CD4-positive, alpha-beta T cell treated with Interleukin-15 for 1 hour (primary cell): ENCODE measurements around the gene ATP8B1.

ENCODE experiments used
- DNase-seq: peaks from one replicate; pipeline ENCODE4 v3.0.0-alpha.2; 2020

The ATP8B1 gene

DNA sequence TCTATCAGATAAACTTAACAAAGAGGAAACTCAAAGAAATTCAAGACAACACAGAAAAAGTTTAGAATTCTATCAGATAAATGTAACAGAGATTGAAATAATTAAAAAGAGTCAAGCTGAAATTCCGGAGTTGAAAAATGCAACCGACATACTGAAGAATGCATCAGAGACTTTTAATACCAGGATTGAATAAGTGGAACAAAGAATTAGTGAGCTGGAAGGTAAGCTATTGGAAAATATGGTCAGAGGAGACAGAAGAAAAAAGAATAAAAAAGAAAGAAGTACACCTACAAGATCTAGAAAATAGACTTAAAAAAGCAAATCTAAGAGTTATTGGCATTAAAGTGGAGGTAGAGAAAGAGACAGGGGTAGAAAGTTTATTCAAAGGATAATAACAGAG, 88.0 kb downstream of the ATP8B1 start:
- DNase-seq, result no peak

DNA sequence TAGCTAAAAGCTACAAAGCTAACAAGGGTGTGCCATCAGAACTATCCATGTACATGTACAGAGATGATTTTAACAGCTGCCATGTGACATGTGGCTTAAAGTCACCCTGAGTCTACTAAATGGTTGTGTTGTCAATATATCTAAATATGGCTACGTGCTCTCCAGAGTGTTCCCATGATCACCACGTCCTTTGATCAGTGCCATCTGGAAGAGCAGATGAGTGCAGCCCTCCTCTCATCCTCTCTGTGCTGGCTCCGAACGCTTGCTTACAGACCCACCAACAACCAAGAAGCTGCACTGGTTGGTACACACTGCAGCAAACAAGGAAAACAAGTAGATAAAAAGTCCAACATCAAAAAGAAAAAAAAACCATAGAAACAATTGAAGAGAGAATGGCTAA, 92.9 kb downstream of the ATP8B1 start:
- no peak for DNase-seq

DNA sequence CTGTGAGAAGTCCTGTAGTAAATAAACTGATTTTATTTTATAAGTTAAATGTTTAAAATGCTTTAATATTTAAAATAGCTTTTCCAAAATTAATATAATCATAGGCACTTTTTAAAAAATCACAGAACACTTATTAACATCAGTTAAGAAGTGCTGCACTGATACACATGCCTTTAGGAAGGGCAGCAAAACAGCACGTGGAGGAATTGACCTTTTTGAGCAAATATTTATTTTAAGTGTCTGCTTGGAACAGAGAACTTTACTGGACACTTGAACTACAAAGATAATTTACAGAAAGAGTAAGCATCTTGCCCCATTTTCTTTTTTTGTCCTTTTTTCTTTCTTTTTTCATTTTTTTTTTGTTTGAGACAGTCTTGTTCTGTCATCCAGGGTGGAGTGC, 93.8 kb downstream of the ATP8B1 start:
- DNase-seq, result no peak

DNA sequence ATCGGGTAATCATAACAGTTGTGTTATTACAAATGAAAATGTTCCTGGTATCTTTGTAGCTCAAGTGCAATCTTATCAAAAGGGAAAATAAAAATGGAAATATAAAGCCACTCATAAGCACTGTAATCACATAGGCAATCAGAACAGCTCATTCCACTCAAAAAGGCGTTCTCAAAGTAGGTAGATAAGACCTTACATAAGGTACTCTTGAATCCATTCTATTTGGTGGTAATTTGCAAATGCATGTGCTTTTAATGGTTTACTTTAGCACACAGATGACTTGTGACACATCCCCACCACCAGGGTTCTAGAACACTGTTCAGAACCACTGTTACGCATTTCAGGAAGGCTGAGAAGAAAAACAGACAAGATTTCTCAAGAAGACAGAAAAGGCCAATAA, 94.8 kb downstream of the ATP8B1 start:
- no peak for DNase-seq

DNA sequence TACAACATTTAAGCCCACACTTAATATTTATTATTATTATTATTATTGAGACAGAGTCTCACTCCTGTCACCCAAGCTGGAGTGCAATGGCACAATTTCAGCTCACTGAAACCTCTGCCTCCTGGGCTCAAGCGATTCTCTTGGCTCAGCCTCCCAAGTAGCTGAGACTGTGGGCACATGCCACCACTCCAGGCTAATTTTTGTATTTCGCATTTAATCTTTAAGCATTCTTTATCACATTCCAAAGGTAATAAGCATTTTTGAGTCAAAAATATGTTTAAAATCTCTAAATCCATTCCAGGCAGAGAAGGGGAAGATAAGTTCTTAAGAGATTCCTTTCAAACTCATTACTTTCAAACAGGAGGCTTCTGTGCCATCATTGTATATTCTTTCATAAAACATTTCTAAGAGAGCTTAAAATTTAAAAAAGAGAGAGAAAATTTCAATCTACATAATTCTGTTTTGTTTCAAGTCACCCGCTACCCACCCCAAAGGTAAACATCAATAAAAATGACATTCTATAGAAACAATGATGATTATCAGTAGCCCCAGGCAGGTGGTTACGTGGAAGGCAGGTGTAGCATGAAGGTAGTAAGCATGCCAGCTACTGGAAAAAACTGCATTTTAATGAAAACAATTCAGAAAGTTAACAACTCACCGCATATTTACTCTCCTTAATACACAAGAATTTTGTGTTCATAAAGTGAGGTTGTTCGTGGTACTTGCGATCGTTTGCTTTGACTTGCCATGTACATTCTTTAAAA, 97.1 kb downstream of the ATP8B1 start:
- DNase-seq, result no peak

DNA sequence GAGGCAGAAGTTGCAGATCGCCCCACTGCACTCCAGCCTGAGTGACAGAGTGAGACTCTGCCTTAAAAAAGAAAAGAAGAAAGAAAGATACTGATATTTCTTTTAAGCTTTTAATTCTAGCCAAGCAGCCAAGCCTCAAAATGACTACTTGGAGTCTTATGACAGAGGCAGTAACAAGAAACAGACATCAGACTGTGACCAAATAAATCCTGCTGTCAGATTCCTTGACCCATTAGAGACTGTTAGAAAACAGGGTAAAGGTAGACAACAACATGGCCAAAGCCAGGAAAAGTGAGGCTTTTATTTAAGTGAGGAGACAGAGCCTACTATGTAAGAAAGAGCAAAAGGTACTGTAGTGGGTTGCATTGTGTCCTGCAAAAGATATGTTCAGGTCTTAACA, 98.1 kb downstream of the ATP8B1 start:
- no peak for DNase-seq

DNA sequence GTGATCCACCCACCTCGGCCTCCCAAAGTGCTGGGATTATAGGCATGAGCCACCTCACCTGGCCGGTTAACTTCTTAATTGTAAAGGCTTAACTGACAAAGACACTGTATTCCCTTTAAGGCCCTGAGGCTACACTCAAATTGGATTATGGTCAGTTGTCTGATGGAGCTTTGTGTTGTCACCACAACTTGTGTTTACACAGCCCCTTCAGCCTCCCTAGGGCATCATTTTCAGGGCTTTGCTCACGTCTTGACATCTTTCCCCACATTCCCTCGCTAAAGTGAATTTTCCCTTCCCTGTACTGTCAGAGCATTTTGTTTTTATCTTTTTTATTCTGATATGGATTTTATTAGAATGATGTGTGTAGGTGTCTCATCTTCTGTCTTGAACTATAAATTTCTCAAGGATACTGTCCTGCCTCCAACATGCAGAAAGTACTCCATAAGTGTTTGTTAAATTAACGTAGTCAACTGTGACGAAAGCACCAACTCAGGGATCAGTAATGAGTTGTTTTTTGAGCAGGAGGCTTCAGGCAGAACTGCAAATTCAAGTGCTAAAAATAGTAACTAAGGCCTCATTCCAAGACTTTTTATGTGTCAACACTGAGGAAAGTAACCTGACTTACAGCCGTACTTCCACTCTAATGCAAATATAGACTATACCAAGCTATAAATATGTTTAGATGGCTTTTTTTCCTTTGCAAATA, 104.4 kb downstream of the ATP8B1 start:
- no peak for DNase-seq

DNA sequence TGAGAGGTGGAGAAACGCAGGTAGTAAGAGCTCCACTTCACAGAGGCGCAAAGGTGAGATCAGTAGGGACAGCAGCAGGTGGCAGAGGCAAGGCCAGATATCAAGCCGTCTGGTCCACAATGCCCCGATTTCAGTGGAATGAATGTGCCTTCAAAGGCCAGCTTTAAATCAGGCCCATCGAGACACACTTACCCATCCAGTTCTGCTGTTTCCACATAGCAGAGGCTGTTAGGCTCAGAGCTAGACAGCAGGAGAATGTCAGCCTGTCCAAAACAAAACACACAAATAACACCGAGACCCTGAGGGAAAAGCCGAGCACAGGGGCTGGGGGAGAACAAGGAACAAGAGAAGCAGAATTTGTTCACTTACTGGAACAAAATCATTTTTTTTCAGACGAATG, 105.7 kb downstream of the ATP8B1 start:
- DNase-seq, result no peak

DNA sequence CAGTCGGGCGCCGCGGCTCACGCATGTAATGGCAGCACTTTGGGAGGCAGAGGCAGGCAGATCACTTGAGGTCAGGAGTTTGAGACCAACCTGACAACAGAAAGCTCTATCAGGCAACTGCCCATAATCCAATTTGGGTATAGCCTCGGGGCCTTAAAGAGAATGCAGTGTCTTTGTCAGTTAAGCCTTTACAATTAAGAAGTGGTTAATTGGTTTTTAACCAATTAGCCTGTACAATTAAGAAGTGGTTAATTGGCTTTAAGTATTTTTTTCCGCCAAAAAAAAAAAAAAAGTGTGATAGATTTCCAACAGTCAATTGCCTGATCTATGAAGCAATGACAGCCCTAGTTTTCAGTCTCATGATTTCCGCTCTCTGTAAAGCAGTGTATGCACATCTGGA, 106.8 kb downstream of the ATP8B1 start:
- no peak for DNase-seq

DNA sequence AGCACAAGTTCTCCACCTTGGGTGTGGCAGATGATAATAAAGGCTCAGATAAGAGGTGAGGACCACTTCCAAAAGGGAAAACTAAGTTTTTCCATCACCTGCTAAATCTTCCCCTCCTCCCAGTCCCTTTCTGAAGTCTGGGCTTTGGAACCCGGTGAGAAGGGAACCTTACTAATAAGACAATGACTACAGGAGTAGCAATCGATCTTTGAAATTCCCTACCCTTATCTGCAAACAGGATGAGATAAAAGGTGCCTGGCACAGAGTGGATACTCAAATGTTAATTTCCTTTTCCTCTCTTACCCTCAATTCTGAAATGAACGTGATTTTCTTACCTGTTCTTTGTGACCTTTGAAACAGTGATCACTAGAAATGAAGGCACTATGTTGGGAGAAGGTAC, 111.8 kb downstream of the ATP8B1 start:
- no peak for DNase-seq

DNA sequence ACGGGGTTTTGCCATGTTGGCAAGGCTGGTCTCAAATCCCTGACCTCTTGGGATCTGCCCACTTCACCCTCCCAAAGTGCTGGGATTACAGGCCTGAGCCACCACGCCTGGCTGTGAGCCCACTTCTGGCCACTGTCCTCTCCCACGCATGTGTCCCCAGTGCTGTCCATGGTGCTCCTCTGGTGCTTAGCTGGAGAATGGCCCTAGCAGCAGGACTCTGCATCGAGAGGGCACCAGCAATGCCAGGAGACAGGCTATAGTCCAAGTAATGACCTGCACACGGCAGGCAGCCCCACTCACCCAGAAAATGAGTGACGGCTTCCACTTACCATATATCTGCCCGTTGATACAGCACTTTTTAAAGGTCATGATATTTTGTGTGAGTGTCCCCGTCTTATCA, 115.1 kb downstream of the ATP8B1 start:
- DNase-seq, result no peak

DNA sequence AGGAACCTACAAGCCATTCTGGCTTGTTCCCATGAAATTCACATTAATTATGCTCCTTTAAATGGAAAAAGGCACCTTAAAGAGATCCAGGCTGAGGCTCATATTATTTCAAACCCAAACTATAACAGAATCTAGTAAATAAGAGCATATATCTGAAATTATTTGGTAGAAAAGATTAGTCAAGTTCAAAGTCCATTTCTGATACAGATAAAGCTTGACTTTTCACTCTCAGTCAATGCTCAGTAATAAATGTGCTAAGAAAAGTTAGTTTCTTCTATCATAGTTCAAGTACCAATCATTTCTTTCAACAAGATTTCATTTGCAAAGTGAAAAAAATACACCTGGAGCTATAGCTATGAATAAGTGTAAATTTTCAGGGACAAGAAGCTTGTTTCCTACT, 119.6 kb downstream of the ATP8B1 start:
- DNase-seq, result no peak

DNA sequence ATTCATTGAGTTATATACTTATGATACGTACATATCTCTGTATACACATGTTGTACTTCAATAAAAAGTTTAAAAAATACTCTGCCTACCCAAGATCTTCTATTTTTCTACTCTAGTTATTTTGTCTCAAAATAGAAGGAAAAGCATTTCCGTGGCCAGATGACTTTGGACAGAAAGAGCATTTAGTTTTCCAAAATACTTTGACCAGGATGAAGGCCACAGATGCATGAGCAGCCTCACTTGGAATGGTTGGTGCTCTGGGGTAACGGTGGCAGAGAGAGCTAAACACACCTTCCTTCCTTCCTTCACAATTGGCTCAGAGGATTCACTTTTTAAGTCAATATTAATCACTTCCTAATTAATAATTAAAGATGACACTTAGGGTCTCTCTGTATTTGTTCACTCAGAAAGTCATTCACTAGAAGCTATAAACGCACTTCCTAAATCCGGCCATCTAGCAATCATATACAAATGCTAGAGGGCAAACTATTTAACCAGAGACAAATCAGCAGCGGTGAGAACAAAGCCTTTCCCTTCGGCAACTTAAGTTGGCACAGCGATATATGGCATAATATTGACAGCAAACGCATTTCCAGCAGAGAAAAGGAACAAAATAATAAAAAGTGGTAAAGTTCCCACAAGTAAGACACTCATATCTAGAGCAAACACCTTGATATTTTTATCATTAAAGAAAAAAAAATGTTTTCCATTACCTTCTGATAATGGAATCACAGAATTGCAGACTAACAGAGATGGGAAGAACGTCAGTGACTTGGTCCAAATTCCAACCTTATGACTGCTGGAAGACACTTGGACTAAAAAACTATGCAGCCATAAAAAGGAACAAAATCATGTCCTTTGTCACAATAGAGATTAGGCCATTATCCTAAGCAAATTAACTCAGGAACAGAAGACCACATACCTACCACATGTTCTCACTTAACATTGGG, 125.6 kb downstream of the ATP8B1 start:
- no peak for DNase-seq

DNA sequence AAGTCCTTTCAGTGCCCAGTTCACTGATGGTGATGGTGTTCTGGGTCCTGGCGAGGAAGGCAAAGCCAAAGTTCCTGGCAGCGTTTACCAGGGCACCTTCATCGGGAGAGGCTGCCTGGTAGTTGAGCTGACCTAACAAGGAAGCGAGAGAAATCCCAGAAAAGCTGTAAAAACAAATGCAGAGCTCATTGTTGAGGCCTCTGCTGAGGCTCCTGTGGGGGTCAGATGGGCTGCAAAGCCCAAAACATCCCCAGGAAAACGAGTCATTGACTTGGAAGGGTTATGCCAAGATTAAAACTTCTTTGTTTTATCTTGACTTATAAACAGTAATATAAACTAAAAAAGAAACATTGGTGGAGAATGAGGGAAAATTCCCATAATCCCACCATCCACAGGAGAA, 128.2 kb downstream of the ATP8B1 start:
- no peak for DNase-seq

DNA sequence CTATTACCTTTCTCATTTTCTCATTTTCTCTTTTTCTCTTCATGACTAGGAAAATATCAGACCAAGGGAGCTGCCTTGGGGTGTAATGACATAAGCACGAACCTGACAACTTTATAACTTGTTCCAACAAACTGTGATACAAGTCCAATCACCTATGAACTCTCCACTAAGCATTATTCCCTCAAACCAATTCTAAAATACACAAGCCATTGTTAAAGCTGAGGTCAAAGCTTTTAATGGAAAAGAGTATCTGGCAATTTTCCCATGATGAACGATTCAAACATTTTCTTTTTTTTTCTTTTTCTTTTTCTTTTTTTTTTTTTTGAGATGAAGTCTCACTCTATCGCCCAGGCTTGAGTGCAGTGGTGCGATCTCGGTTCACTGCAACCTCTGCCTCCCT, 133.1 kb downstream of the ATP8B1 start:
- no peak for DNase-seq

DNA sequence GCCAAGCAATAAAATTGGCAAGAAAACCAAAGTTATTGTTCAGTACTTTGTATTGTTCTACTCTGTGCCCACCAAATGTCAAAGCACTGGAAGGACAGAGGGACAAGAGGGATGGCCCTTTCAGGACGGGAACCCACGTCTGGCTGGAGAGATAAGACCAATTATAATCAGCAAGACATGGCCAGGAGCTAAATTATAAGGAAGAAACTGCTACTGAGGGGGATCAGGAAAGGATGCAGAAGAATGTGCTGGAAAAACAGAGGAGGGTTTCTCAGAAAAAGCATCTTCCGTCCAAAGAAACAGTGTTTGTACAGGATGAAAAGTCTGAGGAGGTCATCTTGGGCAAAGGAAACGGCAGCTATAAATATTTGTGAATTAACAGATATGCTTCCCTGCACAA, 135.1 kb downstream of the ATP8B1 start:
- no peak for DNase-seq

DNA sequence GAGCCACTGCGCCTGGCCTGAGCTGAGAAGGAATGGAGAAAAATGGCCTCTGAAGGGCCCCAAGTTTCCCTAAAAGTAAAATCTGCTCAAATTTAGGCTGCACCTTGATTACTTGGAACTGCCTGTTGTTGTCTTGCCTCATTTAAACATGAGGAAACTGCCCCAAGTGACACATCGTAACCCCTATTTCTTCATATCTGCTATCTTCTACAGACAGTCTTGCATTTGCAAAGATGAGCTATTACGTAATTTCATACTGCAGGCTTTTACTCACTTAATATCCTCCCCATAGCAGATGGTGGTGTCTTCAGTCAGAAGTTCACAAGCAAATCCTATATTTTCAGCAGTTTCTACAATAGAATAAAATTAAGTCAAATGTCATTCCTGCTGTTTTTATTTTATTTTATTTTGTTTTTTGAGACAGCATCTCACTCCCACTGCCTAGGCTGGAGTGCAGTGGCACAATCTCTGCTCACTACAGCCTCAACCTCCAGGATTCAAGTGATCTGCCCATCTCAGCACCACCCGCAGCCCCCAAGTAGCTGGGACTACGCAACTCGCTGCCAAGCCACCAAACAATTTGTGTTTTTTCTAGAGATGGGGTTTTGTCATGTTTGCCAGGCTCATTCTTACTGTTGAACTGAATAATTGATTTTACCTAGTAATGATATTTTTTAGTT, 136.2 kb downstream of the ATP8B1 start:
- peak; percentile 21 for DNase-seq

DNA sequence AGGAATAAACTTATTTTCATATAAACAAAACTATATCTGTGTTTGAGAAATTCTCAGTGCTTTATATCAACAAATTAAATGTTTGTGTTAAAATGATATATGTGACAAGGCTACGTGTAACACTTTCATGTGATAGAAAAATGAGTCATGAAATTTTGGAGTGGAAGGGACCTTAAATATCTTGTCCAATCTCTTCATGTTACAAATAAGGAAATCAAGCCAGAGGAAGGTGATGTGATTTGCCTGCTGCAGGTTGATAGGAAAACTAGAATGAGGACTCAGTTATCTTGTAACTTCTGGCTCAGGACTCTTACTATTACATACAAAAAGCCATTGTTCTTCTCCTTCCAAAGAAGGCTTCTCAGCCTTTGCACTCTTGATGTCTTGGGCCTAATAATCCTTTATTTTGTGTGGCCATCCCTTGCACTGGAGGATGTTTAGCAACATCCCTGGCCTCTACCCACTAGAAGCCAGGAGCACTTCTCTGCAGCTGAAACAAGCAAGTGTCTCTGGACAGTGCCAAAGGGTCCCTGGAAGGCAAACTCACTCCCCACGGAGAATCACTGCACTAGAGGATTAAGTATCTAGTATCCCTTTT, 138.4 kb downstream of the ATP8B1 start:
- DNase-seq, result no peak

DNA sequence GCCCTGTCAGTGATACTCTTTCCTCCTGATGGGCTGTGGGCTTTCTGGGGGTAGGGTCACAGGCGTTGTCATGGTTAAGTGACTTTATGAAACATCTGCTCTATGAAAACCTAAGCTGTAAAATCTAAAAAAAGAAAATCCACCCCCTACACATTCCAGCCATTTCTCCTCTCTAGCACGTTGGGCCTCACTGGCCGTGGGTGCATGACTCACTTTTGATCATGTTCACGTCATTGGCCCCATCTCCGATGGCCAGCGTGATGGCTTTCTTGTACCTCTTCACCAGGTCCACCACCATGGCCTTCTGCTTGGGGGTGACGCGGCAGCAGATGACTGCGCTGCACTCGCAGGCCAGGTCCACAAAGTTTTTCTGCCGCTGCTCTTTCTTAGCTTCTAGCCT, 142.2 kb downstream of the ATP8B1 start:
- no peak for DNase-seq

DNA sequence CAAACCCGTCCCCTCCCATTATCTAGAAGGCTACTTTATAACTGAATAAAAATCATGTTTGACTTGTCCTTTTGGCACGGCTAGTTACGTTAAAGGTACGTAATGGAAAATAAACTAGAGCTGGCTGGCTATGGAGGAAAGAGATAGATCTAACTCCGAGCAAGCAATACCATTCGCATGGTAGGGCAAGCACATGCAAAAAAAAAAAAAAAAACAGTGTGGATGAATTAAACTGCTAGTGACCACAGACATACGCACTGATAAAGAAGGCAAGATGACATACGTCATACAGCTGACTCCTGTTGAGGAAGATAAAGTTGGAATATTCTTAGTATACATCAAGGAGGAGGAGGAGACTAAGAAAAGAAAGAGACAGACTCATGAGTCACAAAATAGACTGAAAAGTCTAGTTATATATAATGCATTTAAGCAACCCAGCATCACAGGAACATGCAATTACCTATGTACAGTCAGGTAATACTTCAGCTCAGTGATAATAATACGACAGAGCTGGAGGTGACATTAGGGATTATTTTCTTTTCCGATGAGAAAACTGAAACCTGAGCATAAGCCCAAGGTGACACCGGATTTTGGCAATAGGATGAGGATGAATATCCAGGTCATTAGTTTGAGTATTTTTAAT, 143.5 kb downstream of the ATP8B1 start:
- no peak for DNase-seq

DNA sequence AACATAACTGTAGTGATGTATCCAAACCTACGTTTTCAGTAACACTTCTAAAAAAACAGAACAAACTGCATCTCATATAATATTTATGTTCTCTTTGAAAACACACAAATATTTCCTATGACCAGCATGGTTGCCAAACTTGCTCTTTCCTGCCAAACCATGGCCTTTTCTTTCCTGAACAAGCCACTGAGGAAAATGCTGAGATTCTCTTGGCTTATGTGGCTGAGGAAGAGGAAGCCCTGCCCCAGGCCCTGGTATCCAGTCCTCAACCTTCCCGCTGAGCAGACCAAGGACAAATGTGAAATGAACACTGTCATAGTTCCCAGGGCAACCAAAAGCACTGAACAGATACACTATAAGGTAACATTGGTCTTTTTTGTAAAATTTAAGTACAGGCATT, 145.6 kb downstream of the ATP8B1 start:
- no peak for DNase-seq

DNA sequence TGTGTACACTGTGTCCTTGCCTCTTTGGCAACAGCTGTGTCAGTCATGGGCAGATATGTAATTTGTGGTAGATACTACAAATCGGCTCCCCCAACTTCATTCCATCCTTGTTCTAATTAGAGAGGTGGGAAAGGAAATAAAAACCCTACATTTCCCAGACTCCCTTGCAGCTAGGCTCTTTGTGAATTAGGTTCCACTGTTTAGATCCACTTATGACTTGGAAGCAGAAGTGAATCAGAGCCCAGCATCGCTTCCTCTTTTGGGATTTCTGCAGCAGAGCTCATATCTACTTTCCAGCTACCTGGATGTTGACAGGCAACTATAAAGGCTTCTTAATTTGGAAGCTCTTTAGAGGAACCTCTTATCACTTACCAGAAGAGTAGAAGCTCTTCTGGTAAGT, 147.4 kb downstream of the ATP8B1 start:
- no peak for DNase-seq
